IPS-18c (cell line): ENCODE results near the gene RAVER1.

ENCODE experiments used
- H3K4me3 ChIP-seq: 2 replicates; pipeline ENCODE4 v1.7.0; 2013; ENCODE audit warnings: low read depth, mild to moderate bottlenecking, low read length, moderate library complexity; ENCODE audit not compliant: insufficient read depth
- H3K9me3 ChIP-seq: one replicate; pipeline ENCODE4 v1.6.1; 2013; ENCODE audit warnings: mild to moderate bottlenecking, low read length, moderate library complexity; ENCODE audit not compliant: control insufficient read depth, insufficient read depth

RAVER1 gene

DNA sequence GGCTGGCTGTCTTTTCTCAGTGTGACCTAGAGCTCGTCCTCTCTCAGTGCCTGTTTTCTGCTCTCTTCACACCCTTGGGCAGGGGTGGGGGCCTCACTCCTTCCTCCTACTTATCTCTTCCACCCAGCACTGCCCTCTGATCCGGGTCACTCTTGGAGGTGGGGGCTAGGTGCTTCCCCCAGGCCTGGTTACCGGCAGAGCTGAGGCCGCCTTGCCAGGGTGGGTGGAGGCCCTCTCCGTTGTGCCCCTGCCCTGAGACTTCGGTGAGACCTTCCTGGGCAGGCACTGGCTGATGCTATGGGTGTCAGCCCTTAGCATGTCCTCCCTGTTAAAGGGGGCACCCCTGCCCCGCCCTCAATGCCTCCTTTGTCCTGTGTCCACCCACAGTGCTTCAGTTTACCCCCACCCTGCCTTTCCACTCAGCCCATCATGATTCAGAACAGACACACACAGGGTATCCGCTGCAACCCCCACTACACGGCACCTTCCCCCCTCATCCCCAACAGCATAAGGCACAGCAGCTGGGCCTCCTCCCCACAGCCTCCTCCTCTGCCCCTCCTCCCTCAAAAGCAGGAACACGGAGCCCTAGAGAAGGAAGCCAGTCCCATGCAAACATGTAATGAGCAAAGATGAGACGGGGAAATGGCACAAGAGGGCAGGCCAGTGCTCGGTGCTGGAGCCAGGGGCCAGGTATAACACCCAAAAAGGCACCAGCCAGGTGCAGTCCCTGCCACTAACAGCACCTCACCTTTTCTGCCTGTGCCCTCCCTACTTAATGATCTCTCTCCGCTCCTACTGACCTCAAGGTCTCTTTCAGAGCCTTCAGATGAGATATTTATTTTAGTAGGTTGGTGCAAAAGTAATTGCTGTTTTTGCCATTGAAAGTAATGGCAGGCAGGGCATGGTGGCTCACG lies 33.5 kb downstream of the RAVER1 start:
- H3K9me3 ChIP-seq = peaks cover 2% of the 10 kb centered on the region
- no peak overlapping the region for H3K4me3 ChIP-seq

DNA sequence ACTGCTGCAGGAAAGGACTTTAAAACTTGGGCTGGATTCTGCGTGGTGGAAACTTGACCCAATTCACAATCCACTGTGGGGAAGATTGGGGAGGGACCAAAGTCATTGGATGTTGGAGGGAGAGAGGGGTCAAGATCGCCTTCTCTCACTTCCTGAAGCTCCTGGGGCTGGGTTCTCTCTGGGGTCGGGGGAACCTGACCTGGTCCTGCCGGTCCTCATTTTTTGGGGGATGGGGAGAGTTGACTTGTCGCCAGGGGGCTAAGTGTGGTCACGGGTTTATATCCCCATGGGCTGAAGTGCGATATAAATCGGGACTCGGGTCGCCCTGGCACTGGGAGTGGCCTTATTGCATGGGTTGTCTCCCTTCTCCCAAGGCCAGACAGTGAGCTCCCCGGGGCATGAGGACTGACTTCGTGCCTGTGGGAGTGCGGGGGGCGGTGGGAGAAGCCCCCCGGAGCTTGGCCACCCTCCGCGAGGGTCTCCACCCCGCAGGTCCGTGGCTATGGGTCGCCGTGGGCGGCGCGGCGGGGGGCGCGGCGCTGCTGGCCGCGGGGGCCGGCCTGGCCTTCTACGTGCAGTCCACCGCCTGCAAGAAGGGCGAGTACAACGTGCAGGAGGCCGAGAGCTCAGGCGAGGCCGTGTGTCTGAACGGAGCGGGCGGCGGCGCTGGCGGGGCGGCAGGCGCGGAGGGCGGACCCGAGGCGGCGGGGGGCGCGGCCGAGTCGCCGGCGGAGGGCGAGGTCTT lies 37.3 kb downstream of the RAVER1 start:
- Histone ChIP-seq H3K4me3 (peak overlapping the region; percentile 46), H3K9me3 (peaks cover 5% of the 10 kb centered on the region)

DNA sequence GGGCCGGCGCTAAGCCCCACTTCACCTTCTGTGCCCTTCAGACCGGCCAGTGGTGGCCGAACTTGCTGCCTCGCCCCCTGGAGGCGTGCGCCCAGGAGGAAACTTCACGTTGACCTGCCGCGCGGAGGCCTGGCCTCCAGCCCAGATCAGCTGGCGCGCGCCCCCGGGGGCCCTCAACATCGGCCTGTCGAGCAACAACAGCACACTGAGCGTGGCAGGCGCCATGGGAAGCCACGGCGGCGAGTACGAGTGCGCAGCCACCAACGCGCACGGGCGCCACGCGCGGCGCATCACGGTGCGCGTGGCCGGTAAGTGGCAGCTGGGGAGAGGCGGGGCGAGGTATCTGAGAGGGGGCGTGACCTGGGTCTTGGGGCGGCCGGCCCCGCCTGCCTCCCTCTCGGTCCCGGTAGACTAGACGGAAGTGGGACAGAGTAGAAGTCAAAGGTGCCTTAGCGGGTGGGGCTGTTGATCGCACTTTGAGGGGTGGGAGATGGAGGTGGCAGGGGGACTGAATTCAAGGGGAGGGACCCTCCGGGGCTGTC lies 38.0 kb downstream of the RAVER1 start:
- H3K4me3 ChIP-seq = peak overlapping the region; percentile 46
- H3K9me3 ChIP-seq = peaks cover 5% of the 10 kb centered on the region

DNA sequence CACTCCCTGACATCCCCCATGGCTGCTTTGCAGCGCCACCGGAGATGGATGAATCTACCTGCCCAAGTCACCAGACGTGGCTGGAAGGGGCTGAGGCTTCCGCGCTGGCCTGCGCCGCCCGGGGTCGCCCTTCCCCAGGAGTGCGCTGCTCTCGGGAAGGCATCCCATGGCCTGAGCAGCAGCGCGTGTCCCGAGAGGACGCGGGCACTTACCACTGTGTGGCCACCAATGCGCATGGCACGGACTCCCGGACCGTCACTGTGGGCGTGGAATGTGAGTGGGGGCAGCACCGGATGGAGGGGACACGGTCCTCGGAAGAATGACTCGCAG lies 39.0 kb downstream of the RAVER1 start:
- Histone ChIP-seq H3K9me3 (peaks cover 5% of the 10 kb centered on the region), H3K4me3 (no peak overlapping the region)

DNA sequence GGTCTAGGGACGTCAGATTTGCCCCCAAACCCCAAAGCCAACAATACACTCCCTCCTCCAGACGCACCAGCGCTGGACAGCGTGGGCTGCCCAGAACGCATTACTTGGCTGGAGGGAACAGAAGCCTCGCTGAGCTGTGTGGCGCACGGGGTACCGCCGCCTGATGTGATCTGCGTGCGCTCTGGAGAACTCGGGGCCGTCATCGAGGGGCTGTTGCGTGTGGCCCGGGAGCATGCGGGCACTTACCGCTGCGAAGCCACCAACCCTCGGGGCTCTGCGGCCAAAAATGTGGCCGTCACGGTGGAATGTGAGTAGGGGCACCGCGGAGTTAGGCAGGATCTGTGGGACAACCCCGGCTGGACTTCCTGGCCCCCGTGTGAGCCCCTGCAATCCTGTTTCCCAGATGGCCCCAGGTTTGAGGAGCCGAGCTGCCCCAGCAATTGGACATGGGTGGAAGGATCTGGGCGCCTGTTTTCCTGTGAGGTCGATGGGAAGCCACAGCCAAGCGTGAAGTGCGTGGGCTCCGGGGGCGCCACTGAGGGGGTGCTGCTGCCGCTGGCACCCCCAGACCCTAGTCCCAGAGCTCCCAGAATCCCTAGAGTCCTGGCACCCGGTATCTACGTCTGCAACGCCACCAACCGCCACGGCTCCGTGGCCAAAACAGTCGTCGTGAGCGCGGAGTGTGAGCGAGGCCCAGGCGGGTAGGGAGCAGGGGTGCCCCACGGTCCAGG lies 39.5 kb downstream of the RAVER1 start:
- Histone ChIP-seq H3K4me3 (no peak overlapping the region), H3K9me3 (peaks cover 5% of the 10 kb centered on the region)

DNA sequence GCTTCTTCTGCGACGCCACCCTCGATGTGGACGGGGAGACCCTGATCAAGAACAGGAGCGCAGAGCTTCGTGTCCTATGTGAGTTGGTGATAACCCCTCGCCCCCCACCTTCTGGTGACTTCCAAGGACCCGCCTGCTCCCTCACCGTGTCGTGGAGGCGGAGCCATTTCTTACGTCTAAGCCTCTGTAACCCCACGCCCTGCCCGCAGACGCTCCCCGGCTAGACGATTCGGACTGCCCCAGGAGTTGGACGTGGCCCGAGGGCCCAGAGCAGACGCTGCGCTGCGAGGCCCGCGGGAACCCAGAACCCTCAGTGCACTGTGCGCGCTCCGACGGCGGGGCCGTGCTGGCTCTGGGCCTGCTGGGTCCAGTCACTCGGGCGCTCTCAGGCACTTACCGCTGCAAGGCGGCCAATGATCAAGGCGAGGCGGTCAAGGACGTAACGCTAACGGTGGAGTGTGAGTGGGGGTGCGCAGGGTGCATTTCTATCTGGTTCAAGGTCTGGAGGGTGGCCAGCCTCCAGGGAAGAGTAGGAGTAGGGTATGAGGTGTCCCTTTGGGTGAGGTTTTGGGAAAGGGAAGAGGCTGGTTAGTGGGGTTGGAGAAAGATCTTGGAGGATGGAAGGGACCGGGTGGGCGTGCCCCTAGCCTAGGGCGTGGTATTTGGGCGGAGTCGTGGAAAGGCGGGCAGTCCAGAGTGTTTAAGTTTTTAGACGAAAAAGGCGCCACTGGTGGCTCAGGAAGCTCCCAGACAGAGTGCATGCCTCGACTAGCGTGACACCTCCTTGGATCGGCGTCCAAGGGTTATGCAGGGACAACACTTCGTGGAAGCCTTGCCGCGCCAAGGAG lies 40.3 kb downstream of the RAVER1 start:
- peaks cover 5% of the 10 kb centered on the region for H3K9me3 ChIP-seq
- H3K4me3 ChIP-seq = peak overlapping the region; percentile 55

DNA sequence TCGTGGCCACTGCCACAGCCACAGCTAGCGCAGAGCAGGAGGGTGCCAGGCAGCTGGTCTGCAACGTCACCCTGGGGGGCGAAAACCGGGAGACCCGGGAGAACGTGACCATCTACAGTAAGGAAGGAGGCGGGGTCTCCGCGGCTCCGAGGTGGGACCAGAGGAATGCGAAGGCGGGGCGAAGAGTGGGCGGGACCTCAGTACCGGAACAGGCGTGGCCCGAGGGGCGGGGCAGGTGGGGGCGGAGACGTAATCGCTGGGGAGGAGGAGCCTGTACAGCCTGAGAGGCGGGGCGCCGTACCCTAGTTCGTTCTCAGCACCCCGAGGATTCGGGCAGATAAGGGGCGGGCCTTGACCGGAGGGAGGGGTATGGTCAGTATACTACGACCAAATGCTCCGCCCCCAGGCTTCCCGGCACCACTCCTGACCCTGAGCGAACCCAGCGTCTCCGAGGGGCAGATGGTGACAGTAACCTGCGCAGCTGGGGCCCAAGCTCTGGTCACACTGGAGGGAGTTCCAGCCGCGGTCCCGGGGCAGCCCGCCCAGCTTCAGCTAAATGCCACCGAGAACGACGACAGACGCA lies 41.0 kb downstream of the RAVER1 start:
- H3K4me3 ChIP-seq = peak overlapping the region; percentile 60
- peaks cover 5% of the 10 kb centered on the region for H3K9me3 ChIP-seq

DNA sequence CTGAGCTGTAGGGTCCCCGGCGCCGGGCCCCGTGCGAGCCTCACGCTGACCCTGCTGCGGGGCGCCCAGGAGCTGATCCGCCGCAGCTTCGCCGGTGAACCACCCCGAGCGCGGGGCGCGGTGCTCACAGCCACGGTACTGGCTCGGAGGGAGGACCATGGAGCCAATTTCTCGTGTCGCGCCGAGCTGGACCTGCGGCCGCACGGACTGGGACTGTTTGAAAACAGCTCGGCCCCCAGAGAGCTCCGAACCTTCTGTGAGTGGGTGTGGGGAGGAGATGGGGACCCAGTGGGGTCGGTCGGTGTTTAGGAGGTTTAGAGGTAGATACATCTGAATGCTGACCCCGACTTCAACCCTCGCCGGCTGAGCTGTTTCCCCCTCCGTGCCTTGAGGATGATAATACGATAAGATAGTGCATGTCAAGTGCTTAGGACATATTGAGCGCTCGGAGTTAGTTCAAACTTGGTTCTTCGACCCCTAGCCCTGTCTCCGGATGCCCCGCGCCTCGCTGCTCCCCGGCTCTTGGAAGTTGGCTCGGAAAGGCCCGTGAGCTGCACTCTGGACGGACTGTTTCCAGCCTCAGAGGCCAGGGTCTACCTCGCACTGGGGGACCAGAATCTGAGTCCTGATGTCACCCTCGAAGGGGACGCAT lies 41.6 kb downstream of the RAVER1 start:
- H3K9me3 ChIP-seq = peaks cover 5% of the 10 kb centered on the region
- peak overlapping the region; percentile 60 for H3K4me3 ChIP-seq

DNA sequence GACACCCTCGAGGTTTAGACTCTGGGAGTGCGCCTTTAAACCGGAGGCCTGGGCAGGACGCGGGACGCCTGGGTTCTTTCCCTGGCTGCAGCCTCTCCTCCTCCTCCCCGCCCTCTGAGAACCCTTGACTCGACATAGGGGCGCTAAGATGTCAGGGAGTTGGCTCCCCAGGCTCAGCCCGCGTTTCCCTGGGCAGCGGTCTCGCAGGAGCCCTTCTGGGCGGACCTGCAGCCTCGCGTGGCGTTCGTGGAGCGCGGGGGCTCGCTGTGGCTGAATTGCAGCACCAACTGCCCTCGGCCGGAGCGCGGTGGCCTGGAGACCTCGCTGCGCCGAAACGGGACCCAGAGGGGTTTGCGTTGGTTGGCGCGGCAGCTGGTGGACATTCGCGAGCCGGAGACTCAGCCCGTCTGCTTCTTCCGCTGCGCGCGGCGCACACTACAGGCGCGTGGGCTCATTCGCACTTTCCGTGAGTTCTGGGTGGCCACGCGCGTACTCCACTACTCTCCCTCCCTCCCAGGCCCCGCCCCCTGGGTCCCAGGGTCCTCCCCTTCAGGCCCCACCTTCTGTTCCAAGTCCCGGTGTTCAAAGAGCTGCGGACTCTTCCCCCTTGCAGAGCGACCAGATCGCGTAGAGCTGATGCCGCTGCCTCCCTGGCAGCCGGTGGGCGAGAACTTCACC lies 42.3 kb downstream of the RAVER1 start:
- peak overlapping the region; percentile 60 for H3K4me3 ChIP-seq
- H3K9me3 ChIP-seq = peaks cover 5% of the 10 kb centered on the region

DNA sequence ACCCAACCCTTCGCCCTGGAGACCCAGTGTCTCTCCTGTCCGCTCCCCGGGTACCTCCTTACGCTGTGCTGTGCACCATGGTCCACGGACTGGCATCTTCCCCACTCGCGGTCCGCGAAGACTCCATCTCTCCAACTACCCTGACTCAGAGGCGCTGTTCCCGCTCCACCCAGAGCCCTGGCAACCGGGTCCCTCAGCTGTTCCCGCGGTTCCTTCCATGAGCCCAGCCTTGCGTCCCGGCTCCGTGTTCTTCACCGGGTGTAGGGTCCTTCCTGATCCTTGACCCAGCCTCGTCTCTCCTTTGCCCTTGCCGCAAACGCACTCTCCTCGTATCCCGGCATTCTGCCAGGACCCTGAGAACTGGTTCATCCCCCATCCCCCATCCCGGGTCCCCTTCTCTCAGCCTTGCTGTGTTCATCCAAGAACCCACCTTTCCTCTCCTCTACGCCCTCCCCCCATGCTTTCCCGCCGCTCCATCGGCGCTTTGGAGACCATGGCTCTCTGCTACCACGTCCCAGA lies 42.9 kb downstream of the RAVER1 start:
- peaks cover 5% of the 10 kb centered on the region for H3K9me3 ChIP-seq
- peak overlapping the region; percentile 60 for H3K4me3 ChIP-seq

DNA sequence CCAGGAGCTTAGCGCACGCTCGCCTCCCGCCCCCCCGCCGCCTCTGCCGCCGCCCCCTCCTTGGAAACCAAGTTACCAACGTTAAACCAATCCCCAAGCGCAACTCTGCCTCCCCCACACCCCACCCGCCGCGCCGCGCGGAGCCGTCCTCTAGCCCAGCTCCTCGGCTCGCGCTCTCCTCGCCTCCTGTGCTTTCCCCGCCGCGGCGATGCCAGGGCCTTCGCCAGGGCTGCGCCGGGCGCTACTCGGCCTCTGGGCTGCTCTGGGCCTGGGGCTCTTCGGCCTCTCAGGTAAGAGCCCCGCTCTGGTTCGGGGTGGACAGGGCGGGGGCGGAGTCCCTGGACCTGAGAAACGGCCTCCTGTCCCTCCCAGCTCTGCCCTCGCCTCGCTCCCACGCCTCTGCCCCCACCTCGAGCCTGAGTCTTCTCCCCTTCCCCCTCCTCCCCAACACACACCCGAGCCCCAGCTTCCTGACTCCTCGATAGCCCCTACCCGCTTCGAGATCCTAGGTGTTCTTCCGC lies 43.4 kb downstream of the RAVER1 start, which contains the start of gene ICAM5:
ICAM5 (plus strand) TSS at position 117 of the 521 bp plus-strand sequence; CDS start at position 209, 92 bp downstream.
- Histone ChIP-seq H3K4me3 (peak within 1 kb of the TSS; percentile 60), H3K9me3 (peaks cover 3% of the 10 kb centered on the region)

DNA sequence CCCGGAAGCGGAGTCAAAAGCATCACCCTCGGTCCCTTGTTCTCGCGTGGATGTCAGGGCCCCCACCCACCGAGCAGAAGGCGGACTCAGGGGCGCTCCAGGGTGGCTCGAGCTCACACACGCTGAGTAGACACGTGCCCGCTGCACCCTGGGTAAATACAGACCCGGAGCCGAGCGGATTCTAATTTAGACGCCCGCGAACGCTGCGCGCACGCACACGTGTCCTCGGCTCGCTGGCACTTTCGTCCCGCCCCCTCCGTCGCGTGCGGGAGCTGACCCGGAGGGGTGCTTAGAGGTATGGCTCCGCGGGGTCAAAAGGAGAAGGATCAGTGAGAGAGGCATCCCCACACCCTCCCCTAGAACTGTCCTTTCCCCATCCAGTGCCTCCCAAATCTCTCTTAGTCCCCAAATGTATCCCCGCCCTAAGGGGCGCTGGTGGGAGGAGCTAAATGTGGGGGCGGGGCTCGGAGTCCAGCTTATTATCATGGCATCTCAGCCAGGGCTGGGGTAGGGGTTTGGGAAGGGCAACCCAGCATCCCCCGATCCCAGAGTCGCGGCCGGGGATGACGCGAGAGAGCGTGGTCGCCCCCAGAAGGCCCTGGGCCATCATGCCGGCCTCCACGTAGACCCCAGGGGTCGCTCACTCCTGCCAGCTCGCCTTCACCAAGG lies 44.0 kb downstream of the RAVER1 start:
- peaks cover 3% of the 10 kb centered on the region for H3K9me3 ChIP-seq

DNA sequence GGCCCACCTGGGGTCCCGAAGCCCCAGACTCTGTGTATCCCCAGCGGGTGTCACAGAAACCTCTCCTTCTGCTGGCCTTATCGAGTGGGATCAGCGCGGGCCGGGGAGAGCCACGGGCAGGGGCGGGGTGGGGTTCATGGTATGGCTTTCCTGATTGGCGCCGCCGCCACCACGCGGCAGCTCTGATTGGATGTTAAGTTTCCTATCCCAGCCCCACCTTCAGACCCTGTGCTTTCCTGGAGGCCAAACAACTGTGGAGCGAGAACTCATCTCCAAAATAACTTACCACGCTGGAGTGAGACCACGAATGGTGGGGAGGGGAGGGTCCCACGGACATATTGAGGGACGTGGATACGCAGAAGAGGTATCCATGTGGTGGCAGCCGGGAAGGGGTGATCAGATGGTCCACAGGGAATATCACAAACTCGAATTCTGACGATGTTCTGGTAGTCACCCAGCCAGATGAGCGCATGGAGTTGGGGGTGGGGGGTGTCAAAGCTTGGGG lies 44.6 kb downstream of the RAVER1 start:
- peaks cover 3% of the 10 kb centered on the region for H3K9me3 ChIP-seq
- peak overlapping the region; percentile 60 for H3K4me3 ChIP-seq

More for the DNA sequence above, 44.0 kb downstream of the RAVER1 start:
- H3K4me3 ChIP-seq = peak overlapping the region; percentile 60
